ENCODE measurements around the gene CLCF1. TPM values are rescaled to one million over a fixed set of nuclear protein-coding genes. Genes with fewer than 3 reads are reported as not detected.

Gene CLCF1
- total RNA-seq, 1 donor from 2014 or later, result not detected

GRCh38 chr11:67374571-67375281 lies 1.3 kb upstream of the CLCF1 start:
- Mint-ChIP-seq H3K9me3 (ENCODE audit: unreplicated experiment) (peaks cover 6% of the 10 kb centered on the region), H3K36me3 (ENCODE audit: unreplicated experiment) (no peaks in the 10 kb centered on the region), H3K27me3 (ENCODE audit: unreplicated experiment) (peaks cover 21% of the 10 kb centered on the region), H3K4me3 (ENCODE audit: unreplicated experiment) (no peak overlapping the region), H3K4me1 (ENCODE audit: low read depth, unreplicated experiment) (peaks cover 8% of the 10 kb centered on the region), H3K27ac (ENCODE audit: unreplicated experiment) (no peak overlapping the region)
- no peak for DNase-seq
- TF ChIP-seq CTCF (IDR thresholded peaks at IDR 0.05; ENCODE audit: partially characterized antibody, unreplicated experiment), result no peak

GRCh38 chr11:67373648-67374570 lies 511 bp upstream of the CLCF1 start:
- H3K27me3 Mint-ChIP-seq (ENCODE audit: unreplicated experiment), result peaks cover 21% of the 10 kb centered on the region

DNA sequence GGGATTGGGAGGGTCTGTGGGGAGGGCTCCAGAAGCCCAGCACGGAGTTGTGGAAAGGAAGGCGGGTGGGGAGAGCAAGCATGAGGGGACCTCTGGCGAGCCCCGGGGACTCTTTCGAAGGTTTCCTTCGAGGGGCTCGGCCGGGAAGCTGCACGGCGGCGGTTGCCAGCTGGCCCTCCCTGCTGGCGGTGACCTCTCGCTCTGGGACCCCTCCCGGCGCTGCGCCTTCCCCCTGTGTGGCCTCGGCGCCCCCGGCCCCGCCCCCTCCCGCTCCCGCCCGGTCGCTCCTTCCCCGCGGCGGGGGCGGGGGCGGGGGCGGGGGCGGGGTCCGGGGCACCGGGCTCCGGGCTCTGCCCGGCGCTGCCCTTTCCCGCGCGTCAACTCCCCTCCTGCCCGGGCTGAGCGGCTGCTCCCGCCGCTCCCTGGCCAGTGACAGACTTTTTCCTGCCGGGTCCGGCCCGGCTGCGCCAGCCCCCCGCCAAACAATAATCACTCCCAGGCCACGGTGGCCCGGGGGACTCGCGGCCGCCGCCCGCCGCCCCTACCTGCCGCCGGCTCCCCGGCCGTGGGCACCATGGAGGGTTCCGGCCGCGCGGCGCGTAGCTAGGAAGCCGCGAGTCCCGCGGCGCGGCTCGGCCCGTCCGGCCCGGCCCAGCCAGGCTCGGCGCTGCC lies 941 bp downstream of the CLCF1 start:
- no peak overlapping the region for H3K4me3 Mint-ChIP-seq (ENCODE audit: unreplicated experiment)

More at GRCh38 chr11:67373648-67374570, 511 bp upstream of the CLCF1 start:
- peak; percentile 67 for DNase-seq
- H3K4me3 Mint-ChIP-seq (ENCODE audit: unreplicated experiment), result peak overlapping the region; percentile 85
- peak; percentile 40 for TF ChIP-seq CTCF (IDR thresholded peaks at IDR 0.05; ENCODE audit: partially characterized antibody, unreplicated experiment)
- peaks cover 8% of the 10 kb centered on the region for H3K4me1 Mint-ChIP-seq (ENCODE audit: low read depth, unreplicated experiment)
- H3K9me3 Mint-ChIP-seq (ENCODE audit: unreplicated experiment), result peaks cover 6% of the 10 kb centered on the region
- H3K36me3 Mint-ChIP-seq (ENCODE audit: unreplicated experiment), result no peaks in the 10 kb centered on the region
- no peak overlapping the region for H3K27ac Mint-ChIP-seq (ENCODE audit: unreplicated experiment)

GRCh38 chr11:67371911-67372320 lies 1.5 kb downstream of the CLCF1 start:
- peaks cover 19% of the 10 kb centered on the region for H3K27me3 Mint-ChIP-seq (ENCODE audit: unreplicated experiment)
- peaks cover 8% of the 10 kb centered on the region for H3K4me1 Mint-ChIP-seq (ENCODE audit: low read depth, unreplicated experiment)
- peaks cover 9% of the 10 kb centered on the region for H3K9me3 Mint-ChIP-seq (ENCODE audit: unreplicated experiment)
- no peak for TF ChIP-seq CTCF (IDR thresholded peaks at IDR 0.05; ENCODE audit: partially characterized antibody, unreplicated experiment)
- H3K27ac Mint-ChIP-seq (ENCODE audit: unreplicated experiment), result peak overlapping the region; percentile 18
- peak overlapping the region; percentile 83 for H3K4me3 Mint-ChIP-seq (ENCODE audit: unreplicated experiment)
- H3K36me3 Mint-ChIP-seq (ENCODE audit: unreplicated experiment), result no peaks in the 10 kb centered on the region
- DNase-seq, result no peak

More for the DNA sequence above, 941 bp downstream of the CLCF1 start:
- peak; percentile 63 for DNase-seq
- Mint-ChIP-seq H3K27me3 (ENCODE audit: unreplicated experiment) (peaks cover 22% of the 10 kb centered on the region), H3K27ac (ENCODE audit: unreplicated experiment) (no peak overlapping the region), H3K36me3 (ENCODE audit: unreplicated experiment) (no peaks in the 10 kb centered on the region), H3K9me3 (ENCODE audit: unreplicated experiment) (peaks cover 9% of the 10 kb centered on the region), H3K4me1 (ENCODE audit: low read depth, unreplicated experiment) (peaks cover 8% of the 10 kb centered on the region)
- TF ChIP-seq CTCF (IDR thresholded peaks at IDR 0.05; ENCODE audit: partially characterized antibody, unreplicated experiment), result no peak
